ENCODE results near the gene EML4. TPM values are rescaled to one million over a fixed set of nuclear protein-coding genes. Genes with fewer than 3 reads are reported as not detected.

EML4 gene
- total RNA-seq, 4 donors from 2014 or later = 23.3 to 52.4 (median 31.7) TPM

GRCh38 chr2:42202634-42203008 lies 33.5 kb downstream of the EML4 start:
- TF ChIP-seq CTCF (IDR thresholded peaks at IDR 0.05; ENCODE audit: low read depth) = no peak

GRCh38 chr2:42203792-42204191 lies 34.6 kb downstream of the EML4 start:
- no peak for TF ChIP-seq CTCF (IDR thresholded peaks at IDR 0.05; ENCODE audit: low read depth)

- no peak for TF ChIP-seq CTCF (IDR thresholded peaks at IDR 0.05; ENCODE audit: low read depth)
Measured at GRCh38 chr2:42205337-42205736, 36.2 kb downstream of the EML4 start.

GRCh38 chr2:42207826-42208225 lies 38.7 kb downstream of the EML4 start:
- no peak for TF ChIP-seq CTCF (IDR thresholded peaks at IDR 0.05; ENCODE audit: low read depth)

- no peak for TF ChIP-seq CTCF (IDR thresholded peaks at IDR 0.05; ENCODE audit: low read depth)
Measured at GRCh38 chr2:42210203-42210602, 41.0 kb downstream of the EML4 start.

GRCh38 chr2:42211291-42211690 lies 42.1 kb downstream of the EML4 start:
- no peak for TF ChIP-seq CTCF (IDR thresholded peaks at IDR 0.05; ENCODE audit: low read depth)

- no peak for TF ChIP-seq CTCF (IDR thresholded peaks at IDR 0.05; ENCODE audit: low read depth)
Measured at GRCh38 chr2:42214669-42215068, 45.5 kb downstream of the EML4 start.
